ENCODE results near the gene LLPH.

DNA sequence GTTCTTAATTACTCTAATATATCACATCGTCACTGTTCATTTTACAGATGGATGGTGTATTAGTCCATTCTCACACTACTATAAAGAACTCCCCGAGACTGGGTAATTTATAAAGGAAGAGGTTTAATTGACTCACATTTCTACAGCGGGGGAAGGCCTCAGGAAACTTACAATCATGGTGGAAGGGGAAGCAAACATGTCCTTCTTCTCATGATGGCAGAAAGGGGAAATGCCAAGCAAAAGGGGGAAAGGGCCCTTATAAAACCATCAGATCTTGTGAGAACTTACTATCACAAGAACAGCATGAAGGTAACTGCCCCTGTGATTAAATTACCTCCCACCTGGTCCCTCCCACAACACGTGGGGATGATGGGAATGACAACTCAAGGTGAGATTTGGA, 32.7 kb upstream of the LLPH start:
- TF ChIP-seq, protein P1, sequence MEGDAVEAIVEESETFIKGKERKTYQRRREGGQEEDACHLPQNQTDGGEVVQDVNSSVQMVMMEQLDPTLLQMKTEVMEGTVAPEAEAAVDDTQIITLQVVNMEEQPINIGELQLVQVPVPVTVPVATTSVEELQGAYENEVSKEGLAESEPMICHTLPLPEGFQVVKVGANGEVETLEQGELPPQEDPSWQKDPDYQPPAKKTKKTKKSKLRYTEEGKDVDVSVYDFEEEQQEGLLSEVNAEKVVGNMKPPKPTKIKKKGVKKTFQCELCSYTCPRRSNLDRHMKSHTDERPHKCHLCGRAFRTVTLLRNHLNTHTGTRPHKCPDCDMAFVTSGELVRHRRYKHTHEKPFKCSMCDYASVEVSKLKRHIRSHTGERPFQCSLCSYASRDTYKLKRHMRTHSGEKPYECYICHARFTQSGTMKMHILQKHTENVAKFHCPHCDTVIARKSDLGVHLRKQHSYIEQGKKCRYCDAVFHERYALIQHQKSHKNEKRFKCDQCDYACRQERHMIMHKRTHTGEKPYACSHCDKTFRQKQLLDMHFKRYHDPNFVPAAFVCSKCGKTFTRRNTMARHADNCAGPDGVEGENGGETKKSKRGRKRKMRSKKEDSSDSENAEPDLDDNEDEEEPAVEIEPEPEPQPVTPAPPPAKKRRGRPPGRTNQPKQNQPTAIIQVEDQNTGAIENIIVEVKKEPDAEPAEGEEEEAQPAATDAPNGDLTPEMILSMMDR (IDR thresholded peaks at IDR 0.05): no peak
- TF ChIP-seq POLR2A (IDR thresholded peaks at IDR 0.05) (no peak), POLR2AphosphoS5 (IDR thresholded peaks at IDR 0.05) (no peak), EP300 (IDR thresholded peaks at IDR 0.05) (no peak)
